ENCODE data around the gene SERPIND1.
A peak's percentile ranks its signal among the peaks of the same experiment; 100 is the strongest.

Gene SERPIND1

DNA sequence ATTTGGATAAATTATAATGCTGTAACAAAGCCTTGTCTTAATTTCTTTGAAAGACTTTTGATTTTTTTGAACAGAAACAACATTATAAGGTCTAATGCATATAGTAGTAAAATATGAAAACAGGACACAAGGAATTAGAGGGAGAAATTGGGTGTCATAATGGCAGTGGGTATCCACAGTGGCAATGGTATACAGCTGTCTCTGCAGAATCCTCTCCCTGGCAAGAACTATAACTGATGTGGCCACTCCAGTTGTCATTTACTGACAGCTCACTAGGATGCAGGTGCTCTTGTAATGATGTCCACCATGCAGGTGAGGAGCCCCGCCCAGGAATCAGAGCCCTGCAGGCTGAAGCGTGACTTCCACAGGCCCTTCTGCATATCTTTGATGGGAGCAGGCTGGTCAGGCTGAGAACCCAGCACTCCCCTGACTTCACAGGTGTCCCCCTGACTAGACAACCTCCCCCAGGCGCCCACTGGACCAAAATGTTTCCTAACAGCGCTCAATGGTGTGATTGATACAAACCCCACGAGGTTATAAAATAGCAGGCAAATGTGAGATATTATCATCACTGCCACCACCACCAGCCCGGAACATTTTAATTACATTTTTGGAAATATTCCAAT, 32.8 kb upstream of the SERPIND1 start:
- Histone ChIP-seq H3K9ac (ENCODE audit: low read depth, low read length, poor library complexity, severe bottlenecking) (no peak overlapping the region), H3K79me2 (ENCODE audit: insufficient read depth, low read length) (no peaks in the 10 kb centered on the region), H3K9me3 (ENCODE audit: insufficient read depth, low read depth, low read length) (no peaks in the 10 kb centered on the region), H3K4me1 (ENCODE audit: insufficient read depth, low read length, poor library complexity, severe bottlenecking) (peaks cover 6% of the 10 kb centered on the region), H3F3A (ENCODE audit: low read depth) (no peaks in the 10 kb centered on the region), H2AFZ (ENCODE audit: low read length) (no peak overlapping the region), H3K4me3 (ENCODE audit: low read length, poor library complexity, severe bottlenecking) (no peak overlapping the region), H3K36me3 (ENCODE audit: insufficient read depth, low read length) (peaks cover 45% of the 10 kb centered on the region; the same call in 1 of the 2 replicates), H3K4me2 (ENCODE audit: low read depth, low read length, poor library complexity, severe bottlenecking) (no peak overlapping the region), H3K9me2 (replicated peaks; ENCODE audit: low read depth, low read length) (no peaks in the 10 kb centered on the region), H3K27me3 (ENCODE audit: insufficient read depth, low read length, poor library complexity, severe bottlenecking) (no peaks in the 10 kb centered on the region), H4K20me1 (ENCODE audit: insufficient read depth, low read length, poor library complexity, severe bottlenecking) (no peaks in the 10 kb centered on the region)
- TF ChIP-seq, protein P1, sequence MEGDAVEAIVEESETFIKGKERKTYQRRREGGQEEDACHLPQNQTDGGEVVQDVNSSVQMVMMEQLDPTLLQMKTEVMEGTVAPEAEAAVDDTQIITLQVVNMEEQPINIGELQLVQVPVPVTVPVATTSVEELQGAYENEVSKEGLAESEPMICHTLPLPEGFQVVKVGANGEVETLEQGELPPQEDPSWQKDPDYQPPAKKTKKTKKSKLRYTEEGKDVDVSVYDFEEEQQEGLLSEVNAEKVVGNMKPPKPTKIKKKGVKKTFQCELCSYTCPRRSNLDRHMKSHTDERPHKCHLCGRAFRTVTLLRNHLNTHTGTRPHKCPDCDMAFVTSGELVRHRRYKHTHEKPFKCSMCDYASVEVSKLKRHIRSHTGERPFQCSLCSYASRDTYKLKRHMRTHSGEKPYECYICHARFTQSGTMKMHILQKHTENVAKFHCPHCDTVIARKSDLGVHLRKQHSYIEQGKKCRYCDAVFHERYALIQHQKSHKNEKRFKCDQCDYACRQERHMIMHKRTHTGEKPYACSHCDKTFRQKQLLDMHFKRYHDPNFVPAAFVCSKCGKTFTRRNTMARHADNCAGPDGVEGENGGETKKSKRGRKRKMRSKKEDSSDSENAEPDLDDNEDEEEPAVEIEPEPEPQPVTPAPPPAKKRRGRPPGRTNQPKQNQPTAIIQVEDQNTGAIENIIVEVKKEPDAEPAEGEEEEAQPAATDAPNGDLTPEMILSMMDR (conservative IDR thresholded peaks at IDR 0.05; ENCODE audit: low read length) = no peak
- no peak for TF ChIP-seq EZH2phosphoT487 (IDR thresholded peaks at IDR 0.05; ENCODE audit: borderline replicate concordance)

DNA sequence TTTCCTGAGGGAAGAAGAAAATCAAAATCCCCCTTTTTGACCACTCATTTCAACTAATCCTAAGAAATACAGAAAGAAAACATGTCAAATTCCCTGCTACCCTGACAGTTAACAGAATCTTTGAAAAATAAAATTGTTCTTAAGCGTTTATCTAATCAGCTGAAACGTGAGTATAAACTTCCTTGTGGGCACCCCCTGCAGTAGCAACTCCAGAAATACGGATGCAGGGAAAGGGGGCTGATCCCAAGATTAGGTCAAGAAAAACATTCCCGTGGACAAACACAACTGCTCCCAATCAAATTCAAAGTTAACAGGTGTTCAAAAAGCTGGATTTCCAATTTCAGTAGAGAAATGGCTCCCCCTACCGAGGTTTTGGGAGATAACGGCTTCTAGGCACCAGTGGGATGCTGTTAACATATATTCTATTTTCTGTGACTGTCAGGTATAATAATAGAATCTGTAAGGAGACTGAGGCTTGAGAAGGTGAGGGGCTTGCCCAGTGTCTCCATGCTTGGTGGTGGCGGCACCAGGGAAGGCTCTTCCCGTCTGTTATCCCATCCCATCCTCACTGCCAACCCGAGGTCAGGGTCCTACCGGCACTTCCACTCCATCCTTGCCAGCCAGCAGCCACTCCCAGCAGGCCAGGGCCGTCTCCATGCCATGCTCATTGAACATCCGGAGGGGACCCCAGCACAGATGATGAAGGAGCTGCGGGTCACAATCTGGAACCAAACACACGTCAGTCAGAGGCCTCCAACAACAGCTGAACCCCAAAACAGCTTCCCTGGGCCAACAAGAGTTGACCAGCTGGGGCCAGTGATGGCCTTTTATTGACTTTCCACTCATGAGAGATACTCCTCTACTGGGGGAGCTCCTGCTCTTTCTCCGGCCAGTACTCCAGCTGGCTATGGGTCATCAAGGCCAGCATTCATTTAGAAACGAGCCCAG, 32.0 kb upstream of the SERPIND1 start:
- Histone ChIP-seq H2AFZ (ENCODE audit: low read length) (no peak overlapping the region), H4K20me1 (ENCODE audit: insufficient read depth, low read length, poor library complexity, severe bottlenecking) (no peaks in the 10 kb centered on the region), H3K9ac (ENCODE audit: low read depth, low read length, poor library complexity, severe bottlenecking) (no peak overlapping the region), H3K9me3 (ENCODE audit: insufficient read depth, low read depth, low read length) (no peaks in the 10 kb centered on the region), H3K27me3 (ENCODE audit: insufficient read depth, low read length, poor library complexity, severe bottlenecking) (no peaks in the 10 kb centered on the region), H3K36me3 (ENCODE audit: insufficient read depth, low read length) (peaks cover 47% of the 10 kb centered on the region; the same call in 1 of the 2 replicates), H3K79me2 (ENCODE audit: insufficient read depth, low read length) (no peaks in the 10 kb centered on the region), H3K4me1 (ENCODE audit: insufficient read depth, low read length, poor library complexity, severe bottlenecking) (peaks cover 6% of the 10 kb centered on the region), H3F3A (ENCODE audit: low read depth) (no peaks in the 10 kb centered on the region), H3K9me2 (replicated peaks; ENCODE audit: low read depth, low read length) (no peaks in the 10 kb centered on the region), H3K4me3 (ENCODE audit: low read length, poor library complexity, severe bottlenecking) (no peak overlapping the region), H3K4me2 (ENCODE audit: low read depth, low read length, poor library complexity, severe bottlenecking) (no peak overlapping the region)
- TF ChIP-seq EZH2phosphoT487 (IDR thresholded peaks at IDR 0.05; ENCODE audit: borderline replicate concordance) = no peak
- TF ChIP-seq, protein P1 (conservative IDR thresholded peaks at IDR 0.05; ENCODE audit: low read length) = peak; percentile 90

DNA sequence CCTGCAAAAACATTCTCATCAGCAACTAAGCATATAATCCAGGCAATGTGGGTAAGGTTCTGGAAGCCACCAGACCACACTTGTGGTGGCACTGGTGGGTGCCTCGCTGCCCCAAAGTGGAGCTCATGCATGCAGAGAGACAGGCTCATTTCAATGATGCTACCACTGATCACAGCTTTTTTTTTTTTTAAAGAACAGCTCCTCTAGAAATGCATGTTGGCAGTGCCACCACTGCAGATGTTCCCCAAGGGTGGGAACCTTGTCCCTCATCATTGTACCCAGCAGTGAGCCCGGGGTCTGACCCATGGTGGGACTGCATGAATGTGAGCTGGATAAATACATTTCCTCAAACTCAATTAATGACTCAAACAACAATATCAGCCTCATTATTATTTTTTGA, 31.1 kb upstream of the SERPIND1 start:
- no peaks in the 10 kb centered on the region for H3K79me2 ChIP-seq (ENCODE audit: insufficient read depth, low read length)
- peaks cover 6% of the 10 kb centered on the region for H3K4me1 ChIP-seq (ENCODE audit: insufficient read depth, low read length, poor library complexity, severe bottlenecking)
- no peak overlapping the region for H2AFZ ChIP-seq (ENCODE audit: low read length)
- H3K9ac ChIP-seq (ENCODE audit: low read depth, low read length, poor library complexity, severe bottlenecking) = no peak overlapping the region
- no peak overlapping the region for H3K4me3 ChIP-seq (ENCODE audit: low read length, poor library complexity, severe bottlenecking)
- H3K9me2 ChIP-seq (replicated peaks; ENCODE audit: low read depth, low read length) = no peaks in the 10 kb centered on the region
- TF ChIP-seq EZH2phosphoT487 (IDR thresholded peaks at IDR 0.05; ENCODE audit: borderline replicate concordance) = no peak
- TF ChIP-seq, protein P1 (conservative IDR thresholded peaks at IDR 0.05; ENCODE audit: low read length) = no peak
- no peaks in the 10 kb centered on the region for H3K27me3 ChIP-seq (ENCODE audit: insufficient read depth, low read length, poor library complexity, severe bottlenecking)
- H3K4me2 ChIP-seq (ENCODE audit: low read depth, low read length, poor library complexity, severe bottlenecking) = no peak overlapping the region
- H4K20me1 ChIP-seq (ENCODE audit: insufficient read depth, low read length, poor library complexity, severe bottlenecking) = no peaks in the 10 kb centered on the region
- H3K9me3 ChIP-seq (ENCODE audit: insufficient read depth, low read depth, low read length) = no peaks in the 10 kb centered on the region
- H3F3A ChIP-seq (ENCODE audit: low read depth) = no peaks in the 10 kb centered on the region
- H3K36me3 ChIP-seq (ENCODE audit: insufficient read depth, low read length) = peaks cover 53% of the 10 kb centered on the region; the same call in 1 of the 2 replicates
